HCT116 (cell line): ENCODE results near the gene HCN3. TPM values are rescaled to one million over a fixed set of nuclear protein-coding genes. Genes with fewer than 3 reads are reported as not detected.
"Not testable (repeated sequence)": the region's sequence is repeated elsewhere in the genome, so short reads cannot be mapped to it uniquely, and the experiment has no call there.

ENCODE experiments used
- ATAC-seq: fragments of 200-7000 bp; cut with Tn5 transposase; 2 replicates; pipeline ENCODE4 v1.9.1; 2020; ENCODE audit warnings: mild to moderate bottlenecking, moderate library complexity
- BruUV-seq: library from RNA; stranded (reverse); fragments of 400-500 nt; replicated peaks from 2 replicates; lab custom pipeline; 2021; lab: Mats Ljungman, UMichigan
- CTCF ChIA-PET: fragments of 300-600 bp; sonication (Branson Sonifier 250); formaldehyde crosslinking; loops from one replicate; lab custom pipeline; 2021; ENCODE audit warnings: antibody characterized with exemption; lab: Charles Lee
- POLR2A ChIA-PET: fragments of 300-600, 350-600 bp; sonication (Branson Sonifier 250); formaldehyde crosslinking; loops from one replicate; lab custom pipeline; 2021; ENCODE audit warnings: antibody characterized with exemption; lab: Charles Lee
- RAD21 ChIA-PET, 2 experiments: fragments of 300-600 bp; sonication (Branson Sonifier 250); formaldehyde crosslinking; loops; one replicate each; lab custom pipeline; 2023; ENCODE audit warnings: low total read pairs in 2 of 2; ENCODE audit not compliant: uncharacterized antibody in 2 of 2, unreplicated experiment in 2 of 2, low non-redundant PET in 1 of 2; lab: Charles Lee
- DNase-seq: peaks from one replicate; pipeline ENCODE4 v3.0.0-alpha.2; 2010; ENCODE audit warnings: low read depth, low spot score
- H2AFZ ChIP-seq: fragments of 200-600 bp; shearing (Covaris generic), sonication (generic); 2 replicates; pipeline ENCODE4 v1.6.1; 2017; ENCODE audit warnings: low read depth, mixed run types, mixed read lengths, antibody characterized with exemption, low read length; ENCODE audit not compliant: poor library complexity, severe bottlenecking
- H3K27ac ChIP-seq: 2 replicates; pipeline ENCODE4 v1.5.1; 2012; ENCODE audit warnings: low read depth, low read length
- H3K27me3 ChIP-seq: fragments of 200-600 bp; sonication (generic); 2 replicates; pipeline ENCODE4 v1.6.1; 2016; ENCODE audit warnings: mixed run types, low read length, mixed read lengths; ENCODE audit not compliant: insufficient read depth
- H3K36me3 ChIP-seq, 2 experiments: fragments of 200-500 bp in 1 of 2; fragments of 200-600 bp in 1 of 2; sonication (Bioruptor generic) in 1 of 2; sonication (generic) in 1 of 2; 2 replicates each; pipeline versions ENCODE4 v1.5.1 to v1.6.1; 2014 to 2016; ENCODE audit warnings: low read length in 2 of 2, inconsistent platforms in 1 of 2, mixed read lengths in 1 of 2, mixed run types in 1 of 2; ENCODE audit not compliant: insufficient read depth in 2 of 2, control insufficient read depth in 1 of 2
- H3K4me1 ChIP-seq, 2 experiments: fragments of 200-600 bp in 1 of 2; sonication (generic) in 1 of 2; 2 replicates each; pipeline versions ENCODE4 v1.5.1 to v1.6.1; 2012 to 2017; ENCODE audit warnings: low read length in 2 of 2, inconsistent platforms in 1 of 2, mild to moderate bottlenecking in 1 of 2, mixed read lengths in 1 of 2, mixed run types in 1 of 2, moderate library complexity in 1 of 2; ENCODE audit not compliant: insufficient read depth in 2 of 2, control insufficient read depth in 1 of 2
- H3K4me2 ChIP-seq: fragments of 200-600 bp; sonication (generic); 2 replicates; pipeline ENCODE4 v1.6.1; 2017; ENCODE audit warnings: mixed run types, low read length, mixed read lengths
- H3K4me3 ChIP-seq, 2 experiments: fragments of 200-600 bp in 1 of 2; sonication (generic) in 1 of 2; replicated peaks in 1 of 2; 2 replicates each; pipeline ENCODE4 v1.5.1; 2011 to 2016; ENCODE audit warnings: low read length in 2 of 2, control low read depth in 1 of 2, low read depth in 1 of 2, mild to moderate bottlenecking in 1 of 2, mixed read lengths in 1 of 2, mixed run types in 1 of 2
- H3K79me2 ChIP-seq: fragments of 200-600 bp; sonication (generic); 2 replicates; pipeline ENCODE4 v1.6.1; 2017; ENCODE audit warnings: mild to moderate bottlenecking, mixed run types, low read length, moderate library complexity, mixed read lengths; ENCODE audit not compliant: insufficient read depth
- H3K9ac ChIP-seq: fragments of 200-600 bp; sonication (generic); 2 replicates; pipeline ENCODE4 v1.6.1; 2016; ENCODE audit warnings: low read length, mixed read lengths
- H3K9me2 ChIP-seq: fragments of 200-600 bp; sonication (generic), shearing (Covaris generic); 2 replicates; pipeline ENCODE4 v1.6.1; 2017; ENCODE audit warnings: mixed run types, mild to moderate bottlenecking, moderate library complexity; ENCODE audit not compliant: insufficient read depth
- H3K9me3 ChIP-seq, 2 experiments: fragments of 200-500 bp in 1 of 2; fragments of 200-600 bp in 1 of 2; sonication (Bioruptor generic) in 1 of 2; sonication (generic) in 1 of 2; 2 replicates each; pipeline ENCODE4 v1.6.1; 2014 to 2017; ENCODE audit warnings: low read length in 2 of 2, mixed read lengths in 2 of 2, inconsistent platforms in 1 of 2, low read depth in 1 of 2, mild to moderate bottlenecking in 1 of 2, mixed run types in 1 of 2, moderate library complexity in 1 of 2; ENCODE audit not compliant: control insufficient read depth in 1 of 2, insufficient read depth in 1 of 2
- H4K20me1 ChIP-seq: fragments of 200-600 bp; sonication (generic), shearing (Covaris generic); 2 replicates; pipeline ENCODE4 v1.6.1; 2017; ENCODE audit warnings: mixed run types, mild to moderate bottlenecking, moderate library complexity; ENCODE audit not compliant: insufficient read depth
- CBX3 ChIP-seq: IDR thresholded peaks from 2 replicates; pipeline ENCODE4 v1.6.1; 2012; ENCODE audit warnings: low read depth
- CEBPB ChIP-seq: IDR thresholded peaks from 2 replicates; pipeline ENCODE4 v1.6.1; 2012; ENCODE audit warnings: low read depth
- ELF1 ChIP-seq: IDR thresholded peaks from 2 replicates; pipeline ENCODE4 v1.6.1; 2012; ENCODE audit warnings: low read depth, borderline replicate concordance
- EZH2 ChIP-seq: fragments of 200-600 bp; sonication (generic); IDR thresholded peaks from 2 replicates; pipeline ENCODE4 v1.6.1; 2017; ENCODE audit warnings: antibody characterized with exemption, mixed run types
- JUND ChIP-seq: IDR thresholded peaks from 2 replicates; pipeline ENCODE4 v1.6.1; 2012
- MAX ChIP-seq: IDR thresholded peaks from 2 replicates; pipeline ENCODE4 v1.6.1; 2012
- RAD21 ChIP-seq: IDR thresholded peaks from 2 replicates; pipeline ENCODE4 v1.6.1; 2012; ENCODE audit warnings: low read depth, mild to moderate bottlenecking
- SRF ChIP-seq: IDR thresholded peaks from 2 replicates; pipeline ENCODE4 v1.6.1; 2012; ENCODE audit warnings: low read depth
- YY1 ChIP-seq: IDR thresholded peaks from 2 replicates; pipeline ENCODE4 v1.6.1; 2011; ENCODE audit warnings: low read length, low read depth, moderate library complexity, mild to moderate bottlenecking; ENCODE audit not compliant: insufficient replicate concordance; ENCODE audit errors: extremely low read depth
- ZNF274 ChIP-seq: fragments of 200-500 bp; sonication (Bioruptor generic); IDR thresholded peaks from 2 replicates; pipeline ENCODE4 v1.6.1; 2014; ENCODE audit warnings: mild to moderate bottlenecking, low read depth, low read length, inconsistent platforms
- intact Hi-C: fragments of 100-400 bp; cut with micrococcal nuclease; formaldehyde crosslinking; loops from 2 replicates; pipeline ENCODE4 v1.10.0; 2022
- total RNA-seq: library from RNA; stranded (reverse); gene quantifications from one replicate; pipeline ENCODE4 v1.2.1, GENCODE V29; 2021; ENCODE audit not compliant: unreplicated experiment

The HCN3 gene
- total RNA-seq, 1 experiment from 2014 or later, result 8.5 TPM

DNA sequence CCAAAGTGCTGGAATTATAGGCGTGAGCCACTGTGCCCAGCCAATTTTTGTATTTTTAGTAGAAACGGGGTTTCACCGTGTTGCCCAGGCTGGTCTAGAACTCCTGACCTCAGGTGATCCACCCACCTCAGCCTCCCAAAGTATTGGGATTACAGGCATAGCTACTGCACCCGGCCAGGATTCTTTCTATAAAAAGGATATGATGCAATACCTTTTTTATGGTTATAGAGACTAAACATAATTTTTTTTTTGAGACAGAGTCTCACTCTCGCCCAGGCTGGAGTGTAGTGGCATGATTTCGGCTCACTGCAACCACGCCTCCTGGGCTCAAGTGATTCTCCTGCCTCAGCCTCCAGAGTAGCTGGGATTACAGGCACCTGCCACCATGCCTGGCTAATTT is 51.6 kb downstream of the HCN3 start:
- POLR2A ChIA-PET, H2AFZ ChIP-seq, DNase-seq, H3K9me3 ChIP-seq, H3K9ac ChIP-seq, H3K27me3 ChIP-seq, RAD21 ChIA-PET, ATAC-seq, H3K9me2 ChIP-seq, H4K20me1 ChIP-seq, H3K4me3 ChIP-seq, BruUV-seq, H3K27ac ChIP-seq, H3K4me2 ChIP-seq: not testable (repeated sequence)
- H3K79me2 ChIP-seq, result peaks cover 39% of the 10 kb centered on the region; the same call in 1 of the 2 replicates
- peaks cover 24 to 28% of the 10 kb centered on the region in 2 experiments; a peak in 3 of 4 replicates for H3K36me3 ChIP-seq
- peaks cover 6 to 11% of the 10 kb centered on the region in 2 experiments for H3K4me1 ChIP-seq
- CTCF ChIA-PET, result interaction anchor here (1.4 kb wide), 1 partner anchor 78 kb away, joined by 4 read pairs; no protein-coding TSS in a partner anchor
- intact Hi-C loops, result loop anchor here (10.0 kb wide), 1 partner anchor 154 kb away; the partner anchor contains the start of genes KRTCAP2 and TRIM46

- Histone ChIP-seq H4K20me1 (0 out of 2 replicates have a peak, but pooled peaks cover 2% of the 10 kb centered on the region), H3K4me3 (no peak overlapping the region), H3K27ac (no peak overlapping the region), H3K36me3 (peaks cover 24 to 28% of the 10 kb centered on the region in 2 experiments; a peak in 3 of 4 replicates), H3K9ac (no peak overlapping the region), H3K4me2 (no peak overlapping the region), H3K27me3 (no peaks in the 10 kb centered on the region), H3K9me3 (no peaks in the 10 kb centered on the region), H3K79me2 (peaks cover 31% of the 10 kb centered on the region; the same call in 1 of the 2 replicates), H3K4me1 (peaks cover 6 to 8% of the 10 kb centered on the region in 2 experiments), H2AFZ (no peak overlapping the region), H3K9me2 (no peaks in the 10 kb centered on the region)
- ChIA-PET RAD21 (no interaction called here), POLR2A (no interaction called here), CTCF (no interaction called here)
- TF ChIP-seq SRF (no peak), ELF1 (no peak), YY1 (no peak), CEBPB (no peak), CBX3 (no peak), RAD21 (no peak), EZH2 (no peak), JUND (no peak), MAX (no peak), ZNF274 (no peak)
- DNase-seq, result no peak
- ATAC-seq, result no peak
- intact Hi-C loops, result loop anchor here (10.0 kb wide), 1 partner anchor 155 kb away; the partner anchor contains the start of genes KRTCAP2 and TRIM46
- BruUV-seq, result no TSS peak
Observed at GRCh38 chr1:155329980-155330598, 52.8 kb downstream of the HCN3 start.
